Suprapubic skin (tissue), 4 donors: ENCODE measurements around the gene VKORC1L1. TPM values are rescaled to one million over a fixed set of nuclear protein-coding genes. Genes with fewer than 3 reads are reported as not detected.

ENCODE experiments used
- DNase-seq, 2 donors: peaks; one replicate each; pipeline ENCODE4 v3.0.0-alpha.2; 2019; ENCODE audit warnings: low spot score in 2 of 2
- H3K27ac ChIP-seq: fragments of 200-600 bp; sonication (generic); one replicate; pipeline ENCODE4 v1.5.1; 2019
- H3K27me3 ChIP-seq: fragments of 200-600 bp; sonication (generic); one replicate; pipeline ENCODE4 v1.5.1; 2019
- H3K36me3 ChIP-seq: fragments of 200-600 bp; sonication (generic); one replicate; pipeline ENCODE4 v1.5.1; 2019
- H3K4me1 ChIP-seq: fragments of 200-600 bp; sonication (generic); one replicate; pipeline ENCODE4 v1.5.1; 2019
- H3K4me3 ChIP-seq: fragments of 200-600 bp; sonication (generic); one replicate; pipeline ENCODE4 v1.5.1; 2019; ENCODE audit warnings: mild to moderate bottlenecking
- H3K9me3 ChIP-seq: fragments of 200-600 bp; sonication (generic); one replicate; pipeline ENCODE4 v1.5.1; 2019
- EP300 ChIP-seq: sonication (generic); formaldehyde crosslinking; IDR thresholded peaks from one replicate; pipeline ENCODE4 v1.6.1; 2017; ENCODE audit warnings: antibody characterized with exemption
- POLR2A ChIP-seq, 2 donors: fragments of 450-650 bp; IDR thresholded peaks; one replicate each; pipeline ENCODE4 v1.6.1; 2017; ENCODE audit warnings: antibody characterized with exemption in 2 of 2, mild to moderate bottlenecking in 2 of 2, moderate library complexity in 2 of 2
- POLR2AphosphoS5 ChIP-seq, 3 donors: sonication (generic); formaldehyde crosslinking; IDR thresholded peaks; one replicate each; pipeline ENCODE4 v1.6.1; 2017; ENCODE audit warnings: antibody characterized with exemption in 3 of 3
- WGBS: methylation state at CpG from one replicate; pipeline ENCODE4 v1.1.5; 2018; 5-methylcytosine and 5-hydroxymethylcytosine counted together
- total RNA-seq, 4 donors: library from RNA; depleted of rRNA; stranded (reverse); fragments of >200 nt; gene quantifications; one replicate each; pipeline ENCODE4 v1.1.0, GENCODE V29; 2016
- TF ChIP-seq, protein P1 (sequence below), 2 donors: fragments of 200-600 bp in 1 of 2; fragments of 450-650 bp in 1 of 2; sonication (generic) in 1 of 2; IDR thresholded peaks; one replicate each; pipeline ENCODE4 v1.5.1; 2016 to 2019; ENCODE audit warnings: antibody characterized with exemption in 2 of 2, mild to moderate bottlenecking in 1 of 2, moderate library complexity in 1 of 2

Gene VKORC1L1
- total RNA-seq, 4 donors from 2014 or later = 21.5 to 27.6 (median 24.2) TPM

DNA sequence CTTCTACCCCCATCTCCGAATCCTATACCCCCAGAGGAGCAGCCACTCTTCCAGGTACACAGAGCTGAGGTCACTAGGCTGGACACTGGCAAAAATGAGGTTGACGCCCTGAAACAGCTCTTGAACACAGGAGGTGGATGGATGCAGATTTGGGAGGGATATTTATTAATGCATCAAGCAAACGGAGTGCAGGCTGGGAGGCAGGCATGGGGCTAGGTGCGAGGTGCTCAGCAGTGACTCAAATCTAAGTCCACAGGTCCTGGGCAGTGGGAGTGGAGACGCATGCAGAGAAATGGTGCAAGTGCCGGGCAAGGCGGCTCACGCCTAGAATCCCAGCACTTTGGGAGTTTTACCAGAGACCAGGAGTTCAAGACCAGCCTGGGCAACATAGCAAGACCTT, 98.1 kb downstream of the VKORC1L1 start:
- Histone ChIP-seq H3K9me3 (no peaks in the 10 kb centered on the region), H3K4me1 (no peaks in the 10 kb centered on the region), H3K4me3 (no peak overlapping the region), H3K27ac (no peak overlapping the region), H3K27me3 (no peaks in the 10 kb centered on the region), H3K36me3 (peaks cover 95% of the 10 kb centered on the region)
- DNase-seq = peak in 1 of 2 donors; percentile 57
- WGBS = 92% methylated on average over 8 of the region's 8 CpGs
- no peak for TF ChIP-seq POLR2A (IDR thresholded peaks at IDR 0.05)
- no peak for TF ChIP-seq EP300
- TF ChIP-seq, protein P1, sequence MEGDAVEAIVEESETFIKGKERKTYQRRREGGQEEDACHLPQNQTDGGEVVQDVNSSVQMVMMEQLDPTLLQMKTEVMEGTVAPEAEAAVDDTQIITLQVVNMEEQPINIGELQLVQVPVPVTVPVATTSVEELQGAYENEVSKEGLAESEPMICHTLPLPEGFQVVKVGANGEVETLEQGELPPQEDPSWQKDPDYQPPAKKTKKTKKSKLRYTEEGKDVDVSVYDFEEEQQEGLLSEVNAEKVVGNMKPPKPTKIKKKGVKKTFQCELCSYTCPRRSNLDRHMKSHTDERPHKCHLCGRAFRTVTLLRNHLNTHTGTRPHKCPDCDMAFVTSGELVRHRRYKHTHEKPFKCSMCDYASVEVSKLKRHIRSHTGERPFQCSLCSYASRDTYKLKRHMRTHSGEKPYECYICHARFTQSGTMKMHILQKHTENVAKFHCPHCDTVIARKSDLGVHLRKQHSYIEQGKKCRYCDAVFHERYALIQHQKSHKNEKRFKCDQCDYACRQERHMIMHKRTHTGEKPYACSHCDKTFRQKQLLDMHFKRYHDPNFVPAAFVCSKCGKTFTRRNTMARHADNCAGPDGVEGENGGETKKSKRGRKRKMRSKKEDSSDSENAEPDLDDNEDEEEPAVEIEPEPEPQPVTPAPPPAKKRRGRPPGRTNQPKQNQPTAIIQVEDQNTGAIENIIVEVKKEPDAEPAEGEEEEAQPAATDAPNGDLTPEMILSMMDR (IDR thresholded peaks at IDR 0.05) = no peak
- no peak for TF ChIP-seq POLR2AphosphoS5 (IDR thresholded peaks at IDR 0.05)

DNA sequence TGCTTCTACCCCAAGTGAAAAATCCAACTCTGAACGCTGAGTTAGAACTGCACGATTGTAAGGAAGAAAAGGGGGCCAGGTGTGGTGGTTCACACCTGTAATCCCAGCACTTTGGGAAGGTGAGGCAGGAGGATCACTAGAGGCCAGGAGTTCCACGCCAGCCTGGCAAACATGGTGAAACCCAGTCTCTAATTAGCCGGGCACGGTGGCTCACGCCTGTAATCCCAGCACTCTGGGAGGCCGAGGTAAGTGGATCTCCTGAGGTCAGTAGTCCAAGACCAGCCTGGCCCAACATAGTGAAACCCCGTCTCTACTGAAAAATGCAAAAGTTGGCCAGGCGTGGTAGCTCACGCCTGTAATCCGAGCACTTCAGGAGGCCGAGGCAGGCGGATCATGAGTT, 100.1 kb downstream of the VKORC1L1 start:
- no peak overlapping the region for H3K27ac ChIP-seq
- no peak for DNase-seq
- H3K27me3 ChIP-seq = no peaks in the 10 kb centered on the region
- H3K4me1 ChIP-seq = no peaks in the 10 kb centered on the region
- TF ChIP-seq POLR2A (IDR thresholded peaks at IDR 0.05) (no peak), EP300 (no peak), POLR2AphosphoS5 (IDR thresholded peaks at IDR 0.05) (no peak)
- TF ChIP-seq, protein P1 (IDR thresholded peaks at IDR 0.05) = no peak
- H3K36me3 ChIP-seq = peaks cover 80% of the 10 kb centered on the region
- H3K4me3 ChIP-seq = no peak overlapping the region
- no peaks in the 10 kb centered on the region for H3K9me3 ChIP-seq
- 95% methylated on average over 12 of the region's 13 CpGs for WGBS

DNA sequence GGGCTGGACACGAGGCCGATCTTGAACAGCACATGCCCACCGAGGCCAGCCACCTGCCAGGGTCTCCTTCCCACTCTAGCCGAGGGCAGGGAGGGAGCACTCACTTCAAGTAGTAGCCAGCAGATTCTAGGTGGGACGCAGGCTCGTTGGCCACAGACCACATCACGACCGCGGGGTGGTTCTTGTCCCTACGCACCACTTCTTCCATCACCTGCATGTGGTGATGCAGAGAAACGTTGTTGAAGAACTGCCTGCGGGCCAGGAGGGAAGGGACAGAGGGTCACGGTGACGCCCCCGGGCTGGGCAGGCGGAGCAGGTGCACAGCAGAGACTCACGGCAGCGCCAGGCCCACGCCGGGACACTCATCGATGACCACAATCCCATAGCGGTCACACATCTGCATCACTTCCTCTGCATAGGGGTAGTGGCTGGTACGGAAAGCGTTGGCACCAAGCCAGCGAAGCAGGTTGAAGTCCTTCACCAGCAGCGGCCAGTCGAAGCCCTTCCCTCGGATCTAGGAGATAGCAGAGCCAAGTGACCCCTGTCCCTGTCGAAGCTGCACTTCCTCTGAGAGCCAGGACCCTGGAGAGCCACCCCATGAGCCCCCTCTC, 101.4 kb downstream of the VKORC1L1 start:
- Histone ChIP-seq H3K36me3 (peaks cover 74% of the 10 kb centered on the region), H3K4me3 (no peak overlapping the region), H3K9me3 (no peaks in the 10 kb centered on the region), H3K27me3 (no peaks in the 10 kb centered on the region), H3K27ac (no peak overlapping the region), H3K4me1 (no peaks in the 10 kb centered on the region)
- TF ChIP-seq, protein P1 (IDR thresholded peaks at IDR 0.05) = no peak
- 92% methylated on average over 24 of the region's 29 CpGs for WGBS
- DNase-seq = peak in 1 of 2 donors; percentile 72

DNA sequence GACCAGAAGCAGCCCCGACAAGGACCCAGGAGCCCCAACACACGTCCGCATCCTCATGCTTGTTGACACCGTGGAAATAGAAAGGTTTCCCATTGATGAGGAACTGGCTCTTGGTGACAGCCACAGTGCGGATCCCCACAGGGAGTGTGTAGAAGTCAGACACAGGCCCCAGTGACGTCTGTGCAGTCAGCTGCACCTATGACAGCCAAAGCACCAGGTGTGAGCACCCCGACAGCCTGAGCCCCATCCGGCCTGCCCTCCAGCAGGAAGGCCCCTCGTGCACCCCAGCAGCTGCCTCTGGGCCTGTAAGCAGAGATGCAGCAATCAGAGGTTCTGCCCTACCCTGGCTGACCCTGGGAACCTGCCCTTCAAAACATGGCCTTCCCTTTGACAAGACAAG, 102.0 kb downstream of the VKORC1L1 start:
- WGBS = 90% methylated on average over 4 of the region's 9 CpGs
- Histone ChIP-seq H3K9me3 (no peaks in the 10 kb centered on the region), H3K4me1 (peaks cover under 1% of the 10 kb centered on the region), H3K27me3 (no peaks in the 10 kb centered on the region), H3K27ac (no peak overlapping the region), H3K36me3 (peaks cover 74% of the 10 kb centered on the region), H3K4me3 (no peak overlapping the region)
- DNase-seq = peak in 1 of 2 donors; percentile 58
- no peak for TF ChIP-seq POLR2AphosphoS5 (IDR thresholded peaks at IDR 0.05)

DNA sequence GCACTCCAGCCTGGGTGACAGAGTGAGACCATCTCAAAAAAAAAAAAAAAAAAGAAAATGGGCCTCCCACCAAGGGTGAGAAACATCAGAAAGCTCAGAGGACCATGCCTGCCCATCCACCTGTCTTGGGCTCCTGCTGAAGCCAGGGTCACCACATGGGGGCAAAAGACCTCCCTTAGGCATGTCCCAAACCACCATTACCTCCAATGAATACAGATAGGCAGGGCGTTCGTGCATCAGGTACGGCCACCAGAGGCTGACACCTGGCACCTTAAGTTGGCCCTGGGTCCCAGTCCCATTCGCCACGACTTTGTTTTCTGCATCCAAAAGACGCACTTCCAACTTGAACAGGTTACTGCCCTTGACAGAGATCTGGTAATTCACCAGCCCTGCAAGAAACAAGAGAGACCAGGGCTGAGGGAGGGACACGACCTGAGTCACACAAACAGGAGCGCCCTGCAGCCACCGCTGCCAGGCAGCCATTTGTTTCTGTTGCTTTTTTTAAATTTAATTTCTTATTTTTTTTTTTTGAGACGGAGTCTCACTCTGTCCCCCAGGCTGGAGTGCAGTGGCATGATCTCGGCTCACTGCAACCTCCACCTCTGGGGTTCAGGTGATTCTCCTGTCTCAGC, 103.1 kb downstream of the VKORC1L1 start:
- H3K4me1 ChIP-seq = peaks cover 11% of the 10 kb centered on the region
- WGBS = 92% methylated on average over 11 of the region's 11 CpGs
- H3K36me3 ChIP-seq = peaks cover 64% of the 10 kb centered on the region
- no peak overlapping the region for H3K4me3 ChIP-seq
- no peak overlapping the region for H3K27ac ChIP-seq
- no peak for DNase-seq
- H3K9me3 ChIP-seq = no peaks in the 10 kb centered on the region
- H3K27me3 ChIP-seq = no peaks in the 10 kb centered on the region
- TF ChIP-seq, protein P1 (IDR thresholded peaks at IDR 0.05) = no peak
- no peak for TF ChIP-seq POLR2AphosphoS5 (IDR thresholded peaks at IDR 0.05)
- TF ChIP-seq POLR2A (IDR thresholded peaks at IDR 0.05) = no peak
- TF ChIP-seq EP300 = no peak
